PC-3 (cell line): Measurements from ENCODE around the gene THSD7A. TPM values are rescaled to one million over a fixed set of nuclear protein-coding genes. Genes with fewer than 3 reads are reported as not detected.

ENCODE experiments used
- ATAC-seq: fragments of 200-7000 bp; cut with Tn5 transposase; 2 replicates; pipeline ENCODE4 v1.9.1; 2020; ENCODE audit warnings: mild to moderate bottlenecking, moderate library complexity
- BruUV-seq: library from RNA; stranded (reverse); fragments of 400-500 nt; replicated peaks from 2 replicates; lab custom pipeline; 2021; lab: Mats Ljungman, UMichigan
- CTCF ChIA-PET: fragments of 300-600 bp; sonication (Branson Sonifier 250); formaldehyde crosslinking; loops from one replicate; lab custom pipeline; 2022; ENCODE audit warnings: antibody characterized with exemption; lab: Charles Lee
- POLR2A ChIA-PET: fragments of 300-600 bp; sonication (Branson Sonifier 250); formaldehyde crosslinking; loops from one replicate; lab custom pipeline; 2022; ENCODE audit warnings: antibody characterized with exemption; ENCODE audit not compliant: unreplicated experiment; lab: Charles Lee
- DNase-seq: peaks from one replicate; pipeline ENCODE4 v3.0.0-alpha.2; 2015
- H2AFZ ChIP-seq: fragments of 300-600 bp; sonication (generic); 2 replicates; pipeline ENCODE4 v1.6.0; 2016; ENCODE audit warnings: antibody characterized with exemption, low read length
- H3F3A ChIP-seq: fragments of 300-600 bp; sonication (generic); one replicate; pipeline ENCODE4 v1.6.0; 2017; ENCODE audit warnings: antibody characterized with exemption, low read length, control low read depth, mild to moderate bottlenecking; ENCODE audit not compliant: unreplicated experiment
- H3K27ac ChIP-seq: fragments of 300-600 bp; sonication (generic); 2 replicates; pipeline ENCODE4 v1.5.1; 2016; ENCODE audit warnings: mild to moderate bottlenecking, low read length
- H3K27me3 ChIP-seq: fragments of 300-600 bp; sonication (generic); 2 replicates; pipeline ENCODE4 v1.6.1; 2016; ENCODE audit warnings: low read length, mixed read lengths
- H3K36me3 ChIP-seq: fragments of 300-600 bp; sonication (generic); 2 replicates; pipeline ENCODE4 v1.6.1; 2016; ENCODE audit warnings: low read depth, mixed run types, low read length, mixed read lengths
- H3K4me1 ChIP-seq: fragments of 300-600 bp; sonication (generic); 2 replicates; pipeline ENCODE4 v1.5.1; 2016; ENCODE audit warnings: low read length; ENCODE audit not compliant: insufficient read depth
- H3K4me2 ChIP-seq: fragments of 300-600 bp; sonication (generic); 2 replicates; pipeline ENCODE4 v1.6.0; 2016; ENCODE audit warnings: low read length
- H3K4me3 ChIP-seq: fragments of 300-600 bp; sonication (generic); 2 replicates; pipeline ENCODE4 v1.5.1; 2016; ENCODE audit warnings: mild to moderate bottlenecking, low read length, mixed read lengths
- H3K79me2 ChIP-seq: fragments of 300-600 bp; sonication (generic); 2 replicates; pipeline ENCODE4 v1.6.1; 2017; ENCODE audit warnings: low read length, mixed read lengths
- H3K9ac ChIP-seq: fragments of 300-600 bp; sonication (generic); 2 replicates; pipeline ENCODE4 v1.6.0; 2016; ENCODE audit warnings: mild to moderate bottlenecking, low read length
- H3K9me2 ChIP-seq: fragments of 300-600 bp; sonication (generic); replicated peaks from 2 replicates; pipeline ENCODE4 v1.6.1; 2016; ENCODE audit warnings: mixed run types, low read length, mixed read lengths
- H3K9me3 ChIP-seq: fragments of 300-600 bp; sonication (generic); 2 replicates; pipeline ENCODE4 v1.6.1; 2016; ENCODE audit warnings: low read length, mixed read lengths
- H4K20me1 ChIP-seq: fragments of 300-600 bp; sonication (generic); 2 replicates; pipeline ENCODE4 v1.6.1; 2016; ENCODE audit warnings: low read length, mixed read lengths
- EZH2 ChIP-seq: fragments of 300-600 bp; sonication (generic); IDR thresholded peaks from one replicate; pipeline ENCODE4 v1.6.1; 2017; ENCODE audit warnings: antibody characterized with exemption, mild to moderate bottlenecking, low read length; ENCODE audit not compliant: unreplicated experiment
- EZH2phosphoT487 ChIP-seq: fragments of 300-600 bp; sonication (generic); IDR thresholded peaks from 2 replicates; pipeline ENCODE4 v1.6.1; 2018; ENCODE audit warnings: mild to moderate bottlenecking, antibody characterized with exemption, low read length, borderline replicate concordance
- intact Hi-C: fragments of 100-400 bp; cut with micrococcal nuclease; formaldehyde crosslinking; loops from 2 replicates; pipeline ENCODE4 v1.9.0; 2023
- total RNA-seq: library from RNA; depleted of rRNA; stranded (reverse); fragments of >200 nt; gene quantifications from 2 replicates; pipeline ENCODE4 v1.2.3, GENCODE V29; 2014
- TF ChIP-seq, protein P1 (sequence below): fragments of 300-600 bp; sonication (generic); conservative IDR thresholded peaks from 2 replicates; pipeline ENCODE4 v1.5.1; 2017; ENCODE audit warnings: antibody characterized with exemption, low read depth, mild to moderate bottlenecking, low read length

The THSD7A gene
- total RNA-seq, 1 experiment from 2014 or later, result 0.04 TPM

DNA sequence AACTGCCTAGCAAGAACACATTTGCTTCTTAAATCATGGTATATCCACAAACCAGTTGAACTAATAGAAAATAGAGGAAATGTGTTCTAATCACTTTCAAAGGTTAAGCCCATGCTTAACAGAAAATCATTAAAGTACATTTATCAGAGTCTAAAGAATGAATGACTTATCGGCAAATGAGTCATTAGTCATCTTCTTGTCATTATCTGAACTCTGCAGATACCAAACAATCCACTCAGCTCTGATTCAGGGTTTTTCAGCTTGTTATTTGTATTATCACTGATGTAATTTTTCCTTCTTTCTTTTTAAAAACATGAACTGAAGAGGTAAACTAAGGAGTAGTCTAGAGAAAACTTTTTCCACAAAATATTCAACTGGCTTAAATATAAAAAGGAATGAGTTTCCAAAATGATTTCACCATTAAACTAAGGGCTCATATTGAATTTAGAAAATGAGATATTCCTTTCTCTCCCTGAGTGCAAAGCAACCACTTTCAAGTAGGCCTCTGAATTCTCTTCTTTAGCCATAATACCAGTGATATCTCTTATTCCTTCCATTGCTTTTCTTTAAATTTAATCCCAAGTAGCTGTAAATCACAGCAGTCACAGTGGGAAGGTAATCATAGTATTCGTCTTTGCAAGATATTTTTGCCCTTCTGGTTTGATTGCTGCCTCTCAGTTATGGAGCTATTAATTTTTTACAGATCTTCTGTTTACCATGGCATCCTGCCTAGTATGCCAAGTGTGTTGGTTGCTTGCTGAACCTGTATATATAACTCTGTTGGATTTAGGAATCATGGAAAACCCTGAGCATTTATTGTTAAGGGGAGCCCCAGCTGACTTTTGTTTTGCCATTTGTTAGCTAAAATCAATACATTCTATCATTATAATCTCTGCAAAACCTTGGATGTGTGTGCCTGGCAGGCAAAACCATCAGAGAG lies 125.1 kb downstream of the THSD7A start:
- Histone ChIP-seq H3K9me2 (no peaks in the 10 kb centered on the region), H3K4me2 (peak overlapping the region; percentile 74), H3K36me3 (no peaks in the 10 kb centered on the region), H3F3A (no peaks in the 10 kb centered on the region), H3K79me2 (no peaks in the 10 kb centered on the region), H3K9me3 (no peaks in the 10 kb centered on the region), H3K9ac (no peak overlapping the region), H4K20me1 (no peaks in the 10 kb centered on the region), H3K4me3 (peak overlapping the region; percentile 29; the same call in 1 of the 2 replicates), H3K27ac (peak overlapping the region; percentile 23; the same call in 1 of the 2 replicates), H3K4me1 (peaks cover 29% of the 10 kb centered on the region), H3K27me3 (no peaks in the 10 kb centered on the region), H2AFZ (no peak overlapping the region)
- intact Hi-C loops, result loop anchor here (10.0 kb wide), 1 partner anchor 222 kb away; no protein-coding TSS in a partner anchor
- no TSS peak for BruUV-seq
- ChIA-PET POLR2A (no interaction called here), CTCF (interaction anchor here (0.6 kb wide), 1 partner anchor 534 kb away, joined by 4 read pairs; no protein-coding TSS in a partner anchor)
- peak; percentile 65 for DNase-seq
- TF ChIP-seq EZH2 (no peak), EZH2phosphoT487 (no peak)
- TF ChIP-seq, protein P1, sequence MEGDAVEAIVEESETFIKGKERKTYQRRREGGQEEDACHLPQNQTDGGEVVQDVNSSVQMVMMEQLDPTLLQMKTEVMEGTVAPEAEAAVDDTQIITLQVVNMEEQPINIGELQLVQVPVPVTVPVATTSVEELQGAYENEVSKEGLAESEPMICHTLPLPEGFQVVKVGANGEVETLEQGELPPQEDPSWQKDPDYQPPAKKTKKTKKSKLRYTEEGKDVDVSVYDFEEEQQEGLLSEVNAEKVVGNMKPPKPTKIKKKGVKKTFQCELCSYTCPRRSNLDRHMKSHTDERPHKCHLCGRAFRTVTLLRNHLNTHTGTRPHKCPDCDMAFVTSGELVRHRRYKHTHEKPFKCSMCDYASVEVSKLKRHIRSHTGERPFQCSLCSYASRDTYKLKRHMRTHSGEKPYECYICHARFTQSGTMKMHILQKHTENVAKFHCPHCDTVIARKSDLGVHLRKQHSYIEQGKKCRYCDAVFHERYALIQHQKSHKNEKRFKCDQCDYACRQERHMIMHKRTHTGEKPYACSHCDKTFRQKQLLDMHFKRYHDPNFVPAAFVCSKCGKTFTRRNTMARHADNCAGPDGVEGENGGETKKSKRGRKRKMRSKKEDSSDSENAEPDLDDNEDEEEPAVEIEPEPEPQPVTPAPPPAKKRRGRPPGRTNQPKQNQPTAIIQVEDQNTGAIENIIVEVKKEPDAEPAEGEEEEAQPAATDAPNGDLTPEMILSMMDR, result no peak
- peak; percentile 78 for ATAC-seq

DNA sequence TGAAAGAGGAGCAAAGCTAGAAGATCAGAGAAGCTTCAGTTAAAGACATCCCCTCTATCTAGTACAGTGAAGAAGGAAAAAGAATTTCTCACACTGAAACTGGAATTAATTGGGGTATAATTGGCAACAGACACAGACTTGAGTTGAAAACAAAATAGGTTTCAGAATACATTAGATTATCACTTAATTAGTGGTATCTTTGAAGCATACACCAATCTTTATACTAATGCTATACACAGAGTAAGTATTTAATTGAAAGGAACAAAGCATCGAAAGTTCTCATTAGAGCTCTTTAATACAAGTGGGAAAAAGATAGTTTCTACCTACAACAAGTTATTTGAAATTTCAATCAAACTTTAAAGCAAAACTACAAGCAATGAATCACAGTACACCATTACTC lies 128.2 kb downstream of the THSD7A start:
- DNase-seq (no peak), ATAC-seq (no peak)
- Histone ChIP-seq H3K9me3 (no peaks in the 10 kb centered on the region), H3K9ac (no peak overlapping the region), H3K4me2 (no peak overlapping the region), H3K4me1 (peaks cover 22% of the 10 kb centered on the region), H3K79me2 (no peaks in the 10 kb centered on the region), H3K36me3 (no peaks in the 10 kb centered on the region), H3F3A (no peaks in the 10 kb centered on the region), H2AFZ (no peak overlapping the region), H4K20me1 (no peaks in the 10 kb centered on the region), H3K9me2 (no peaks in the 10 kb centered on the region), H3K4me3 (no peak overlapping the region), H3K27me3 (no peaks in the 10 kb centered on the region), H3K27ac (no peak overlapping the region)
- POLR2A ChIA-PET, result no interaction called here
- intact Hi-C loops, result loop anchor here (10.0 kb wide), 1 partner anchor 219 kb away; no protein-coding TSS in a partner anchor
- no peak for TF ChIP-seq EZH2
- TF ChIP-seq, protein P1, result no peak
- BruUV-seq, result no TSS peak
- CTCF ChIA-PET, result no interaction called here
